Liver (tissue), 9 donors: ENCODE measurements around the gene PARP16. TPM values are rescaled to one million over a fixed set of nuclear protein-coding genes. Genes with fewer than 3 reads are reported as not detected.

ENCODE experiments used
- DNase-seq: peaks from one replicate; pipeline ENCODE4 v3.0.0-alpha.2; 2017; ENCODE audit warnings: low spot score
- H3K27ac ChIP-seq, 2 donors: one replicate each; pipeline ENCODE4 v1.7.0; 2013; ENCODE audit warnings: inconsistent platforms in 2 of 2, low read length in 2 of 2, control low read depth in 1 of 2, low read depth in 1 of 2, mild to moderate bottlenecking in 1 of 2
- H3K27me3 ChIP-seq, 4 donors: one replicate each; pipeline versions ENCODE4 v1.6.1 to v1.7.0; 2013; ENCODE audit warnings: low read length in 3 of 4, inconsistent platforms in 1 of 4, mild to moderate bottlenecking in 1 of 4, moderate library complexity in 1 of 4; ENCODE audit not compliant: control insufficient read depth in 4 of 4, insufficient read depth in 4 of 4
- H3K36me3 ChIP-seq, 4 donors: one replicate each; pipeline versions ENCODE4 v1.6.1 to v1.7.0; 2013; ENCODE audit warnings: low read length in 3 of 4, mild to moderate bottlenecking in 3 of 4, low read depth in 1 of 4, moderate library complexity in 1 of 4; ENCODE audit not compliant: control insufficient read depth in 4 of 4, insufficient read depth in 3 of 4
- H3K4me1 ChIP-seq, 4 donors: one replicate each; pipeline versions ENCODE4 v1.6.1 to v1.7.0; 2013; ENCODE audit warnings: low read length in 3 of 4, mild to moderate bottlenecking in 3 of 4, moderate library complexity in 1 of 4; ENCODE audit not compliant: control insufficient read depth in 4 of 4, insufficient read depth in 4 of 4
- H3K4me3 ChIP-seq, 3 donors: one replicate each; pipeline versions ENCODE4 v1.6.1 to v1.7.0; 2013; ENCODE audit warnings: low read length in 3 of 3, control low read depth in 1 of 3, low read depth in 1 of 3, mild to moderate bottlenecking in 1 of 3
- H3K9ac ChIP-seq, 2 donors: one replicate each; pipeline ENCODE4 v1.7.0; 2013; ENCODE audit warnings: low read length in 2 of 2, mild to moderate bottlenecking in 2 of 2, moderate library complexity in 2 of 2, control low read depth in 1 of 2, low read depth in 1 of 2
- H3K9me3 ChIP-seq, 4 donors: one replicate each; pipeline versions ENCODE4 v1.6.1 to v1.7.0; 2013; ENCODE audit warnings: low read length in 3 of 4; ENCODE audit not compliant: control insufficient read depth in 4 of 4
- ATF3 ChIP-seq: IDR thresholded peaks from 2 replicates; pipeline ENCODE4 v1.6.1; 2016; ENCODE audit warnings: antibody characterized with exemption
- CTCF ChIP-seq: fragments of 150-350 bp; IDR thresholded peaks from 2 replicates; pipeline ENCODE4 v1.5.1; 2017; ENCODE audit warnings: improper control_type of control experiment, low read depth, low read length; ENCODE audit not compliant: missing input control
- EGR1 ChIP-seq, 2 donors: IDR thresholded peaks; 2 replicates each; pipeline ENCODE4 v1.6.1; 2016 to 2018; ENCODE audit warnings: antibody characterized with exemption in 2 of 2, low read depth in 2 of 2
- FOXA1 ChIP-seq: IDR thresholded peaks from 2 replicates; pipeline ENCODE4 v1.6.1; 2016; ENCODE audit warnings: antibody characterized with exemption
- GABPA ChIP-seq, 2 donors: IDR thresholded peaks in 1 of 2; conservative IDR thresholded peaks in 1 of 2; 2 replicates each; pipeline ENCODE4 v1.6.1; 2016; ENCODE audit warnings: antibody characterized with exemption in 2 of 2, mild to moderate bottlenecking in 1 of 2, moderate library complexity in 1 of 2
- HNF4G ChIP-seq: IDR thresholded peaks from 2 replicates; pipeline ENCODE4 v1.6.1; 2016; ENCODE audit warnings: antibody characterized with exemption
- MAX ChIP-seq: IDR thresholded peaks from 2 replicates; pipeline ENCODE4 v1.6.1; 2016; ENCODE audit warnings: antibody characterized with exemption
- RAD21 ChIP-seq, 2 donors: IDR thresholded peaks; 2 replicates each; pipeline ENCODE4 v1.6.1; 2016; ENCODE audit warnings: antibody characterized with exemption in 2 of 2, mild to moderate bottlenecking in 2 of 2
- RXRA ChIP-seq, 2 donors: IDR thresholded peaks; 2 replicates each; pipeline ENCODE4 v1.6.1; 2017 to 2018; ENCODE audit warnings: antibody characterized with exemption in 2 of 2, mild to moderate bottlenecking in 1 of 2
- SP1 ChIP-seq: IDR thresholded peaks from 2 replicates; pipeline ENCODE4 v1.6.1; 2018; ENCODE audit warnings: antibody characterized with exemption, mild to moderate bottlenecking
- TAF1 ChIP-seq: conservative IDR thresholded peaks from 2 replicates; pipeline ENCODE4 v1.6.1; 2016; ENCODE audit warnings: antibody characterized with exemption, mild to moderate bottlenecking
- YY1 ChIP-seq: IDR thresholded peaks from 2 replicates; pipeline ENCODE4 v1.6.1; 2016; ENCODE audit warnings: antibody characterized with exemption, mild to moderate bottlenecking
- ZBTB33 ChIP-seq: IDR thresholded peaks from 2 replicates; pipeline ENCODE4 v1.6.1; 2016; ENCODE audit warnings: antibody characterized with exemption
- whole genome bisulfite sequencing: extraction: QIAGEN DNeasy Blood & Tissue Kit; methylation state at CpG from one replicate; pipeline ENCODE4 v1.1.7; 2013; 5-methylcytosine and 5-hydroxymethylcytosine counted together
- polyA plus RNA-seq, 2 donors: library from polyadenylated mRNA; stranded (reverse) in 1 of 2; unstranded in 1 of 2; fragments of 200-250 nt in 1 of 2; fragments of >200 nt in 1 of 2; fragmentation: Nextera tagmentation in 1 of 2; extraction: Ambion mirVana in 1 of 2; gene quantifications; one replicate each; pipeline versions ENCODE4 v1.2.1 to v1.2.3, GENCODE V29; 2013 to 2015
- total RNA-seq, 2 donors: library from RNA; depleted of rRNA; stranded (reverse); fragments of >200 nt; gene quantifications; one replicate each; pipeline ENCODE4 v1.2.3, GENCODE V29; 2014
- donor health status: healthy.
- donor health status: healthy.
- donor health status: healthy.
- donor health status: healthy.
- donor health status: healthy.

The PARP16 gene
- total and polyA plus RNA-seq, 4 donors: 4.0 to 6.9 (median 5.7) TPM

GRCh38 chr15:65303687-65304380 is 17.2 kb upstream of the PARP16 start:
- H3K9me3 ChIP-seq: no peaks in the 10 kb centered on the region
- DNase-seq: no peak
- WGBS: under 1% methylated on average over 24 of the region's 24 CpGs

GRCh38 chr15:65302061-65302460 is 15.4 kb upstream of the PARP16 start:
- no peak for DNase-seq
- H3K27me3 ChIP-seq: no peaks in the 10 kb centered on the region
- H3K4me3 ChIP-seq: no peak overlapping the region
- TF ChIP-seq TAF1 (no peak), CTCF (no peak)
- H3K9me3 ChIP-seq: no peaks in the 10 kb centered on the region
- no peak overlapping the region for H3K27ac ChIP-seq
- H3K36me3 ChIP-seq: no peaks in the 10 kb centered on the region
- no peak overlapping the region for H3K9ac ChIP-seq
- WGBS: 86% methylated on average over 24 of the region's 24 CpGs
- H3K4me1 ChIP-seq: peaks cover 0 to 24% (median 17%) of the 10 kb centered on the region in 4 donors

More at GRCh38 chr15:65303687-65304380, 17.2 kb upstream of the PARP16 start:
- H3K27ac ChIP-seq: peak overlapping the region; percentile 93 to 97
- H3K27me3 ChIP-seq: no peaks in the 10 kb centered on the region
- peak overlapping the region; percentile 84 to 94 for H3K9ac ChIP-seq
- H3K36me3 ChIP-seq: no peaks in the 10 kb centered on the region
- H3K4me1 ChIP-seq: peaks cover 0 to 24% (median 15%) of the 10 kb centered on the region in 4 donors
- TF ChIP-seq RAD21 (IDR thresholded peaks at IDR 0.05) (no peak), RXRA (IDR thresholded peaks at IDR 0.05) (no peak), HNF4G (no peak), EGR1 (IDR thresholded peaks at IDR 0.05; ENCODE audit: low read depth in 2 of 2) (no peak), MAX (peak; percentile 75), GABPA (IDR thresholded peaks at IDR 0.05 in 1 of 2, conservative IDR thresholded peaks at IDR 0.05 in 1 of 2) (no peak), ZBTB33 (no peak)
- H3K4me3 ChIP-seq: peak overlapping the region; percentile 46 to 69 (median 68)

- DNase-seq: no peak
- no peak for TF ChIP-seq RXRA (IDR thresholded peaks at IDR 0.05)
- TF ChIP-seq ATF3: no peak
- no peak for TF ChIP-seq YY1
- no peak for TF ChIP-seq FOXA1
- TF ChIP-seq TAF1: no peak
- no peak for TF ChIP-seq CTCF
- no peak for TF ChIP-seq SP1
- Histone ChIP-seq H3K9me3 (no peaks in the 10 kb centered on the region), H3K9ac (no peak overlapping the region), H3K4me1 (peaks cover 0 to 24% (median 16%) of the 10 kb centered on the region in 4 donors), H3K4me3 (no peak overlapping the region), H3K27ac (no peak overlapping the region), H3K36me3 (no peaks in the 10 kb centered on the region), H3K27me3 (no peaks in the 10 kb centered on the region)
- whole genome bisulfite sequencing: 94% methylated on average over 36 of the region's 36 CpGs
Measured at GRCh38 chr15:65300924-65301441, 14.3 kb upstream of the PARP16 start.
